Thyroid gland (tissue), 4 donors: ENCODE measurements around the gene OFD1.

Source experiments
- POLR2A ChIP-seq, 2 donors: fragments of 450-650 bp; IDR thresholded peaks; one replicate each; pipeline ENCODE4 v1.6.1; 2017; ENCODE audit warnings: antibody characterized with exemption in 2 of 2, mild to moderate bottlenecking in 2 of 2, moderate library complexity in 1 of 2
- TF ChIP-seq, protein P1 (sequence below), 6 experiments: fragments of 200-600 bp in 3 of 6; fragments of 450-650 bp in 3 of 6; sonication (generic) in 3 of 6; IDR thresholded peaks; one replicate each; pipeline ENCODE4 v1.5.1; 2016 to 2019; ENCODE audit warnings: antibody characterized with exemption in 6 of 6, mild to moderate bottlenecking in 2 of 6, inconsistent platforms in 1 of 6, moderate library complexity in 1 of 6

DNA sequence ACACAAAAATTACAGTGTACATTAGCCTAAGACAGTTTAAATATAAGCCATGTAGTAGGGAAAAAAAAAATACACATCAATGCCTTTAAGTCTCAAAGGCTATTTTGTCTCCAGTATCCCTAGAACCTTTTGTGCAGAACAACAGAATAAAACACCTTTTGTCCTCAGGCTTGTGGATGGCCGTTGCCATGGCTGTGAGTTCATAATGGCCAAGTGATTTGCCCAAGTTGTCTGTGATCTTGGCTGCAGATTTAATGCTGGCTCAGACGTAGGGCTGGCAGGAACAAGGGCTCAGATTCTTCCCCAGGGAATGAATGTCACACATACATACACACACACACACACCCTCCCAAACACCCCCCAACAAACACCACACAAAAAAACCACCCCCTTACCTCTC lies 57.0 kb downstream of the OFD1 start:
- TF ChIP-seq, protein P1, sequence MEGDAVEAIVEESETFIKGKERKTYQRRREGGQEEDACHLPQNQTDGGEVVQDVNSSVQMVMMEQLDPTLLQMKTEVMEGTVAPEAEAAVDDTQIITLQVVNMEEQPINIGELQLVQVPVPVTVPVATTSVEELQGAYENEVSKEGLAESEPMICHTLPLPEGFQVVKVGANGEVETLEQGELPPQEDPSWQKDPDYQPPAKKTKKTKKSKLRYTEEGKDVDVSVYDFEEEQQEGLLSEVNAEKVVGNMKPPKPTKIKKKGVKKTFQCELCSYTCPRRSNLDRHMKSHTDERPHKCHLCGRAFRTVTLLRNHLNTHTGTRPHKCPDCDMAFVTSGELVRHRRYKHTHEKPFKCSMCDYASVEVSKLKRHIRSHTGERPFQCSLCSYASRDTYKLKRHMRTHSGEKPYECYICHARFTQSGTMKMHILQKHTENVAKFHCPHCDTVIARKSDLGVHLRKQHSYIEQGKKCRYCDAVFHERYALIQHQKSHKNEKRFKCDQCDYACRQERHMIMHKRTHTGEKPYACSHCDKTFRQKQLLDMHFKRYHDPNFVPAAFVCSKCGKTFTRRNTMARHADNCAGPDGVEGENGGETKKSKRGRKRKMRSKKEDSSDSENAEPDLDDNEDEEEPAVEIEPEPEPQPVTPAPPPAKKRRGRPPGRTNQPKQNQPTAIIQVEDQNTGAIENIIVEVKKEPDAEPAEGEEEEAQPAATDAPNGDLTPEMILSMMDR (IDR thresholded peaks at IDR 0.05) = no peak
- no peak for TF ChIP-seq POLR2A (IDR thresholded peaks at IDR 0.05)
